C4-2B (cell line): ENCODE data around the gene TMEM131L.

ENCODE experiments used
- CTCF ChIP-seq: fragments of 450-650 bp; conservative IDR thresholded peaks from 2 replicates; pipeline ENCODE4 v1.5.1; 2017; ENCODE audit warnings: mild to moderate bottlenecking
- ZFX ChIP-seq: fragments of 450-650 bp; IDR thresholded peaks from 2 replicates; pipeline ENCODE4 v1.6.1; 2017

GRCh38 chr4:153506341-153507309 lies 40.5 kb downstream of the TMEM131L start:
- TF ChIP-seq CTCF (no peak), ZFX (no peak)
